SIG-M5 treated with dmso at 0.1 percent for 504 hours (cell line): ENCODE data around the gene TRAF1.
A peak's percentile ranks its signal among the peaks of the same experiment; 100 is the strongest.
"Not testable (repeated sequence)": the region's sequence is repeated elsewhere in the genome, so short reads cannot be mapped to it uniquely, and the experiment has no call there.

ENCODE experiments used
- DNase-seq: peaks from one replicate; lab custom pipeline; 2025; ENCODE audit not compliant: unreplicated experiment; lab: John Stamatoyannopoulos, UW

Gene TRAF1, protein sequence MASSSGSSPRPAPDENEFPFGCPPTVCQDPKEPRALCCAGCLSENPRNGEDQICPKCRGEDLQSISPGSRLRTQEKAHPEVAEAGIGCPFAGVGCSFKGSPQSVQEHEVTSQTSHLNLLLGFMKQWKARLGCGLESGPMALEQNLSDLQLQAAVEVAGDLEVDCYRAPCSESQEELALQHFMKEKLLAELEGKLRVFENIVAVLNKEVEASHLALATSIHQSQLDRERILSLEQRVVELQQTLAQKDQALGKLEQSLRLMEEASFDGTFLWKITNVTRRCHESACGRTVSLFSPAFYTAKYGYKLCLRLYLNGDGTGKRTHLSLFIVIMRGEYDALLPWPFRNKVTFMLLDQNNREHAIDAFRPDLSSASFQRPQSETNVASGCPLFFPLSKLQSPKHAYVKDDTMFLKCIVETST

DNA sequence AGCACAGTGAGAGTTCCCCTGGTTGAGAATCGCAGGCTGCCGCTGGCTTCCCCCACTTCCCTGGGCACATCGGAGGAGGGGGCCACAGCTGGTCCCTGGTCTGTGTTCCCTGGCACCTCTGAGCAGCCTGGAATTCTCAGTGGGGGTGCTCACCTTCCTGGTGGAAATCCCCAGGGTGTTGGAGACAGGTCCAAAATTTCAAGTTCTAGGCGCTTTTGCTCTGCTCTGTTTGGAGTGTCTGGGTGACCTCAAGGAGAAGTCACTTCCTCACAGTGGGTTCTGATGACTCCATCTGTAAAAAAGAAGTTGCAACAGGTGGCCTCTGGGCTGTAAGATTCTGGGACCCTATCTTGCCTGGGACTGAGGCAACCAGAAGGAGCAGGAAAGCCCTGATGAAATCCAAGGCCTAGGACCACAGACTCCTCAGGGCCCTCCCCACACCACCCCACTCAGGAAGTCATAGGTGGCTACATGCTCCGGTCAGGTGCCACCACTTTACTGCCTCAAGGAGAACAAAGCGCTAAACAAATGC is at the start of gene TRAF1:
TRAF1 (minus strand) TSS at position 400 of the 532 bp plus-strand sequence. CDS start 721 bp downstream, outside the sequence.
- peak; percentile 88 for DNase-seq

GRCh38 chr9:120974921-120975320 is 48.3 kb upstream of the TRAF1 start:
- no peak for DNase-seq

DNA sequence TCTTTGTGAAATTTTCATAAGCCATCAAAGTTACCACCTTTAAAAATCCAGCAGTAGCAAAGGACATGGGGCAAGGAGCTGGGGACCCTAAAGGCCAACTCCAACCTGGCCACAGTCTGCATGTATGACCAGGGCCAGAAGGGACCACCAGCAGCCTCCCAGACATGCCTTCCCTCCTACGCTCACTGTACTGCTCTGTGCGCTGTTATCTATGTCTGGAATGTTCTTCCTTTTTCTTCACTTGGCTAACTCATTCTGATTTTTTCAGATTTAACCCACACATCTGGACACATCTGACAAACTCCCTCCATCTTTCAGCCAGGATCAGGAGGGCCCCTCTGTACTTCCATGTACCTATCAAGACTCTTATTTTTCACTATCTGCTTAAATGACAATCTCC is 47.6 kb upstream of the TRAF1 start:
- no peak for DNase-seq

DNA sequence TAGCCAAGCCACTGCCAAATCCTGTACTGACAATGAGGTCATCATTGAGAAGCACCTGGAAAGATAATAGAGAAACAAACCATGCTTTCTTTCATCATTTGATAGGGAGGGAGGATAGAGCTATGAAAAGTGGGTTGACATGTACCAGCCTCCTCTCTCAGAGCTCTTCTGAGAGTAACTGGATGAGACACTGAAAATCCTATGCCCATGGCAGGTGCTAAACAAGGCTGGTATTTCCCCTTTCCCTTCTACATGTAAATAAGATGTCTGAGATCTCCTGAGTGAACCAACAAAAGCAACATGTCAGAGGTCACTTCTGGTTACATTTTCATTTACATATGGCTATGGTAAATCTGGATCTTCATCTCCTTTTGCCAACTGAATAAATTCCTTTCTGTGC is 45.3 kb upstream of the TRAF1 start:
- DNase-seq, result no peak

- not testable (repeated sequence) for DNase-seq
Observed at GRCh38 chr9:120971471-120971870, 44.9 kb upstream of the TRAF1 start.

DNA sequence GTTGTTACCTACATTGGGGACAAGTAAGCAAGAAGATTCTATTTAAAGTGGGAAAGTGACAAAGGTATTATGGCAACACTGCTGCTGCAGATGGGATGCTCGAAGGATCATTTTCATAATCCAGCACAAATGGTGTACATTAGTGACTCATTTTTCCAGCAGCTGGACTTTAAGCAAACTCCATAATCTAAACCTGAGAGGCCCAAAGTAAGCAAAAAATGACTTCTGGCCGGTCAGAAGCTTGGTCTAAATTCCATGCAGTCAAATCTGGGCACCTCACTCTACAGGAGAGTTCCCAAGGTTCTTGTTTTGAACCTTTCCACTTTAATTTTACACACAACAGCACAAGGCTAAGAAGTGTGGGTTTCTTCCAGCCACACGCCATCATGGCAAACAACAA is 43.6 kb upstream of the TRAF1 start:
- no peak for DNase-seq

- DNase-seq, result no peak
Observed at GRCh38 chr9:120966013-120966369, 39.4 kb upstream of the TRAF1 start.

GRCh38 chr9:120965344-120966012 is 38.9 kb upstream of the TRAF1 start:
- DNase-seq, result no peak

DNA sequence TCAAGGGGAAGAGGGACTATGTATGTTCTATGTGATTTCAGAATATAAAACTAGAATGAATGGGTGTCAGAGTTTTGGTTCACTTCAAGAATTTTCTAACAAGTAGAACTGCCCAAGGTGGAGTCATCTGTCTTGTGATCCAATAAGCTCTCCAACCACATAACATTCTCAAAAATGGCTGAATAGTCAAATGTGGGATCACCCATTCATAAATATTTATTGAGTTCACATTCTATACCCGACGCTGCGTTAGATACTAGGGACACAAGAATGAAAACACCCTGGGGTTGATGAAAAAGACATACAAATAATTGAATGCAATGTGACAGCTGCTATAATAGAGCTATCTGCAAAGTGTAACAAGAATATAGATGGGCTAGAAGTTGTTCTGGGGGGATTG is 35.3 kb upstream of the TRAF1 start:
- no peak for DNase-seq

DNA sequence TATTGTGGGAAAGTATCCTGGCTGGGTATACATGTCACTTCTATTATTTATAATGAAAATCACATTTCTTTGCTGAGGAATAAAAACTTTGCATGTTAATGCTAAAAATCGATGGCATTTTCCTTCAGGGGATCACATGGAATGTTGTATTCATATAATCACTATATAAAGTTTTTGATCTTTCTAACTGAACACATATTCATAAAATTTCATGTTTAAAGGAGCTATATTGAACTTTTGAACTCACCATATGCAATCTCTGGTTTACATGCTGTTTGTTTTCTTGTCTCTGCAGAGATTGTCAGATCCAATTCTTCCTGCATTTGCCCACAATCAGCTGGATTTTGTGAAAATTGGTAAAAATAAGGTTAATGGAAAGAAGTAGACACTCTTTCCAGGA is 33.4 kb upstream of the TRAF1 start:
- DNase-seq, result no peak

DNA sequence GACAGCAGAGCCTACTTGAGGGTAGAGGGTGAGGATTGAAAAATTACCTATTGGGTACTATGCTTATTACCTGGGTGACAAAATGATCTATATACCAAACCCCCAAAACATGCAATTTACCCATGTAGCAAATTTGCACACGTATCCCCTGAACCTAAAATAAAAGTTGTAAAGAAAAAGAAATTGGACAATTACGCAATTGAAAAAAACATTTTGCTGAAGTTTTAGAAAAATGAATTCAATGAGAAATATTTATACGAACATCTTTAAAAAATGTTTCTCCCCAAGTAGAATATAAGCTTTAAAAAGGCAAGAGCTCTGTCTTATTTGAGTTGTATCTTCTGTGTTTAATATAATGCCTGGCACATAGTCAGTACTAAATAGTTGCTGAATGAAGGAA is 30.3 kb upstream of the TRAF1 start:
- no peak for DNase-seq

DNA sequence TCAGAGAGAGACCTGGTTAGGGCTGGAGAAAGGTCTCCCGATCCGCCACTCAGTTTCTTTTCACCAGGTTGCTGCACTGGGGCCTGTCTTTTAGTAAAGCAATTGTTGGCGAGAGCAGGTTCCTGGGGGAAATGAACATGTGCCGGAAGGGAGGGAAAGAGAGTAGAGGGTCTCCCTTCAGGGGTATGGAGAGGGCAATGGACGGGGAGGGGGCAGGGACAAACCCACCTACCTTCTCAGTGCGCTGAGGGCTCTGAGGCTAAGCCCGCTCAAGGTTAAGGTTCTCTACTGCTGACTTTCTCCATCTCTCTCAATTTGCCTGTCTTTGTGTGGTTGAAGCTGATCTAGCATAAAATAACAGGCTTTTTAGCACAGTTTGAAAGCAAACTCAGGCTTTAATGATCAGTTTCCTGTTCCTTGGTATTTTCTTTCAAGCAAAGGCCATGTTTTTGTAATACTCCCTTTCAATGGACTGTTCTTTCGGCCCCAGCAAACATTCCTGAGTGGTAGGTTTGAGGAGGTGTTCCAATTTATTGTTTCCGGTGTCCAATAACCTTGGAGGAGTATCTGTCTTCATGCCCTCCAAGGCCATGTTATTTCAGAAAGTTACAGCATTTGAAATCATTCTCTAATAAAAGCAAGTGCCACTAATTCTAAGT is 25.5 kb upstream of the TRAF1 start:
- DNase-seq, result no peak

- no peak for DNase-seq
Observed at GRCh38 chr9:120950421-120951388, 24.1 kb upstream of the TRAF1 start.

GRCh38 chr9:120949290-120949689 is 22.7 kb upstream of the TRAF1 start:
- no peak for DNase-seq

- DNase-seq, result no peak
Observed at GRCh38 chr9:120948824-120949223, 22.2 kb upstream of the TRAF1 start.

- no peak for DNase-seq
Observed at GRCh38 chr9:120947222-120947621, 20.6 kb upstream of the TRAF1 start.

DNA sequence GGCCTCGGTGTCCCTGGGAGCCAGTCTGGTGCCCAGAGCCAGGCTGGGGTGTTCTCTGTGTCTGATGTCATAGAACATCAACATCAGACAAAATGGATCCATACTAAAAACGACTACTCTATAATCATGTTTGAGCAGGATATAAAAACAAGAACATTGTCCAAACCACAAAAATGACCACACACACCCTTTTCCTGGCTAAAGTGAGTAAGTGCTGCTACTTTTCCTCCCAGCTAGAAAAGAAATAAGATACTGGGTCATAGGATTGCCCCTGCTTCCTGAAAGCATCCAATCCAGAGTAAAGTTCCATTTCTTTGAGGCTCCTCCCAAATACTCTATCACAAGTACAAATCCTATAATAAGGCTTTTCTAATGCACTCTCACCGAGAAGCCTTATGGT is 19.7 kb upstream of the TRAF1 start:
- no peak for DNase-seq

GRCh38 chr9:120944948-120945347 is 18.4 kb upstream of the TRAF1 start:
- no peak for DNase-seq

GRCh38 chr9:120944434-120944843 is 17.8 kb upstream of the TRAF1 start:
- DNase-seq, result peak; percentile 94

- DNase-seq, result no peak
Observed at GRCh38 chr9:120942186-120943001, 15.8 kb upstream of the TRAF1 start.
